Activated T-cell treated with anti-CD3 and anti-CD28 coated beads for 1 hour (primary cell): Measurements from ENCODE around the gene PCDHB12.
"Not testable (repeated sequence)": the region's sequence is repeated elsewhere in the genome, so short reads cannot be mapped to it uniquely, and the experiment has no call there.

Source experiments
- DNase-seq: peaks from one replicate; pipeline ENCODE4 v3.0.0-alpha.2; 2020; ENCODE audit warnings: low read depth

PCDHB12 gene

DNA sequence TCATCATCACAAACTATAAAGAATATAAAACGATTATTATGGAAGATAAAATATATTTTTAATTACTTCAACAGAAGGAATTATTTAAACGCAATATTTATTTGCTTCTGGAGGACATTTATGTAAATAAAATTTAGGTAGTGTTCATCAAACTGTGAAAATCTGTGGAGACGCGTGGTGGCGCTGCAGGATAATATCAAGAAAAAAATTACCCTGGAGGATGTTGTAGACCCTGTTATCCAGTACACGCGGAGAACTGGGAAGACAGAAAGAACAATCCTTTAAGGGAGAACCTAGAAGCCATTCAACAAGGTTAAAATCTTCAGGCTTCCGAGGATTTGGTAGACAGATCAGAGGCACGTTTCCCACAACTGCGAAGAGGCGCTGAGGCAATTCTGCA is at the start of gene PCDHB12:
Gene PCDHB12 (plus strand): TSS at position 242 of the 400 bp plus-strand sequence. CDS start 189 bp downstream, outside the sequence.
- no peak for DNase-seq

DNA sequence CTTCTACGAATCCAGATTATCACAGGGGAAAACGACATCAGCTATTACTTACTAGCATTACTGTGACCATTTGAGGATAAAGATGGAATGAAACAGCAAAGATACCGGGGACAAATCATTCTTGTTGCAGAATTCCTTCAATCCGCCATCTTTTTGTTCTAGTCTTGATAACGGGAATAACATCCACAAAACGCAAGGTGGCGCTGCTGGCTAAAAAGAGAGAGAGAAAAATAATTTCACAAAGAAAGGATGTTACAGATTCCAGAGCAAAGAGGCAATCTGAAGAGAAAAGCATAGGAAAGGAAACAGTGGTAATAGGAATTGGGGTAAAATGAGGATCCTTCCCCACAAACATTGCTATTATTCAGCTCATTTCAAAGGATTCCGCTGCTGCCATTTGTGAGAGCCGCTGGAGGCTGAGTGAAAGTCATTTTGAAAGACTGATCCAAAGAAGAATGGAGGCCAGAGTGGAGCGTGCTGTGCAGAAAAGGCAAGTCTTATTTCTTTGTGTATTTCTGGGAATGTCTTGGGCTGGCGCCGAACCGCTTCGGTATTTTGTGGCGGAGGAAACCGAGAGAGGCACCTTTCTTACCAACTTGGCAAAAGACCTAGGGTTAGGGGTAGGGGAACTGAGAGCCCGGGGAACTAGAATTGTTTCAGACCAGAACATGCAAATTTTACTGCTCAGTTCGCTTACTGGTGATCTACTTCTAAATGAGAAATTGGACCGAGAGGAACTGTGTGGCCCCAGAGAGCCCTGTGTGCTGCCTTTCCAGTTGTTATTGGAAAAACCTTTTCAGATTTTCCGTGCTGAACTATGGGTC is 35.9 kb upstream of the PCDHB12 start, which contains the start of gene PCDHB7:
Gene PCDHB7 (plus strand): TSS at position 264 of the 824 bp plus-strand sequence. CDS start 192 bp downstream, at position 456.
- no peak for DNase-seq

DNA sequence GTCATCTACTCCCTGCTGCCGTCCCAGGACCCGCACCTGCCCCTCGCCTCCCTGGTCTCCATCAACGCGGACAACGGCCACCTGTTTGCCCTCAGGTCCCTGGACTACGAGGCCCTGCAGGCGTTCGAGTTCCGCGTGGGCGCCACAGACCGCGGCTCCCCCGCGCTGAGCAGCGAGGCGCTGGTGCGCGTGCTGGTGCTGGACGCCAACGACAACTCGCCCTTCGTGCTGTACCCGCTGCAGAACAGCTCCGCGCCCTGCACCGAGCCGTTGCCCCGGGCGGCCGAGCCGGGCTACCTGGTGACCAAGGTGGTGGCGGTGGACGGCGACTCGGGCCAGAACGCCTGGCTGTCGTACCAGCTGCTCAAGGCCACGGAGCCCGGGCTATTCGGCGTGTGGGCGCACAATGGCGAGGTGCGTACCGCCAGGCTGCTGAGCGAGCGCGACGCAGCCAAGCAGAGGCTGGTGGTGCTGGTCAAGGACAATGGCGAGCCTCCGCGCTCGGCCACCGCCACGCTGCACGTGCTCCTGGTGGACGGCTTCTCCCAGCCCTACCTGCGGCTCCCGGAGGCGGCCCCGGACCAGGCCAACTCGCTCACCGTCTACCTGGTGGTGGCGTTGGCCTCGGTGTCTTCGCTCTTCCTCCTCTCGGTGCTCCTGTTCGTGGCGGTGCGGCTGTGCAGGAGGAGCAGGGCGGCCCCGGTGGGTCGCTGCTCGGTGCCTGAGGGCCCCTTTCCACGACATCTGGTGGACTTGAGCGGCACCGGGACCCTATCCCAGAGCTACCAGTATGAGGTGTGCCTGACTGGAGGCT is 34.0 kb upstream of the PCDHB12 start:
- not testable (repeated sequence) for DNase-seq

DNA sequence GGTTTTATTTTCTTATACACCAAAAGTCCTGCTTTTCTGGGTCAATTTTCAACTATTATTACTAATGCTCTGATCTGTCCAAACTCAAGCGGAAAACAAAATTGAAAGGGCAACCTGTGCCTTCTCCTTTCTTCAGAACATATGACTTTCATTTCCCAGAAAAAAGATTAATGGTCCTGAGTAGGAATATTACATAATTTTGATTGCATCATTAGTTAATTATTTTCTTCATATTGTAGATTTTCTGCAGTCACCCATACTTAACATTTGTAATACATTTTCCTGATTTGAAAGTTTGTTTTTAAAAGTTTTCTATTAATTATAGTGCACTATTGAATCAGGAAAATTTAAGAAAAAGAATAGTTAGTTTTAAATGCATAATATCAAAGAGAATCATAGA is 32.6 kb upstream of the PCDHB12 start:
- no peak for DNase-seq

DNA sequence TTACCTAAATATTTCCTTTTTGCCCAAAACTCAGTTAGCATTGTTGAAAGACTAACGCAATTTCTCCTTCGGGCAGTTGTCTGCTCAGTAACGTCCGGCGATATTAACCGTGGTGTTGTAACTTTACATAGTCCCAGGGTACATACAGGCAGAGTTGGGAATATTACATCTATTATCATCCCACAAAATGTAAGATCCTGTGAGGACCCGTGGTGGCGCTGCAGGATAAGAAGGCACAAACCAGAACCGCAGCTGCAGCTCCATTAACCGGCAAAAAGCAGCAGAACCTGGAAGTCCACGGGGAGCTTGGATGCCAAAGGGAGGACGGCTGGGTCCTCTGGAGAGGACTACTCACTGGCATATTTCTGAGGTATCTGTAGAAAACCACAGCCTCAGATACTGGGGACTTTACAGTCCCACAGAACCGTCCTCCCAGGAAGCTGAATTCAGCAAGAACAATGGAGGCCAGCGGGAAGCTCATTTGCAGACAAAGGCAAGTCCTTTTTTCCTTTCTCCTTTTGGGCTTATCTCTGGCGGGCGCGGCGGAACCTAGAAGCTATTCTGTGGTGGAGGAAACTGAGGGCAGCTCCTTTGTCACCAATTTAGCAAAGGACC is 30.8 kb upstream of the PCDHB12 start, which contains the start of gene PCDHB8:
Gene PCDHB8 (plus strand): TSS at position 214 of the 615 bp plus-strand sequence. CDS start 245 bp downstream, at position 459.
- DNase-seq, result not testable (repeated sequence)

DNA sequence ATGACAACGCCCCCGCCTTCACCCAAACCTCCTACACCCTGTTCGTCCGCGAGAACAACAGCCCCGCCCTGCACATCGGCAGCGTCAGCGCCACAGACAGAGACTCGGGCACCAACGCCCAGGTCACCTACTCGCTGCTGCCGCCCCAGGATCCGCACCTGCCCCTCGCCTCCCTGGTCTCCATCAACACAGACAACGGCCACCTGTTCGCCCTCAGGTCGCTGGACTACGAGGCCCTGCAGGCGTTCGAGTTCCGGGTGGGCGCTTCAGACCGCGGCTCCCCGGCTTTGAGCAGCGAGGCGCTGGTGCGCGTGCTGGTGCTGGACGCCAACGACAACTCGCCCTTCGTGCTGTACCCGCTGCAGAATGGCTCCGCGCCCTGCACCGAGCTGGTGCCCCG is 29.1 kb upstream of the PCDHB12 start:
- not testable (repeated sequence) for DNase-seq

DNA sequence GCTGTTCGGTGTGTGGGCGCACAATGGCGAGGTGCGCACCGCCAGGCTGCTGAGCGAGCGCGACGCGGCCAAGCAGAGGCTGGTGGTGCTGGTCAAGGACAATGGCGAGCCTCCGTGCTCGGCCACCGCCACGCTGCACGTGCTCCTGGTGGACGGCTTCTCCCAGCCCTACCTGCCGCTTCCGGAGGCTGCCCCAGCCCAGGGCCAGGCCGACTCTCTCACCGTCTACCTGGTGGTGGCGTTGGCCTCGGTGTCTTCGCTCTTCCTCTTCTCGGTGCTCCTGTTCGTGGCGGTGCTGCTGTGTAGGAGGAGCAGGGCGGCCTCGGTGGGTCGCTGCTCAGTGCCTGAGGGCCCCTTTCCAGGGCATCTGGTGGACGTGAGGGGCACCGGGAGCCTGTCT is 28.6 kb upstream of the PCDHB12 start:
- not testable (repeated sequence) for DNase-seq

DNA sequence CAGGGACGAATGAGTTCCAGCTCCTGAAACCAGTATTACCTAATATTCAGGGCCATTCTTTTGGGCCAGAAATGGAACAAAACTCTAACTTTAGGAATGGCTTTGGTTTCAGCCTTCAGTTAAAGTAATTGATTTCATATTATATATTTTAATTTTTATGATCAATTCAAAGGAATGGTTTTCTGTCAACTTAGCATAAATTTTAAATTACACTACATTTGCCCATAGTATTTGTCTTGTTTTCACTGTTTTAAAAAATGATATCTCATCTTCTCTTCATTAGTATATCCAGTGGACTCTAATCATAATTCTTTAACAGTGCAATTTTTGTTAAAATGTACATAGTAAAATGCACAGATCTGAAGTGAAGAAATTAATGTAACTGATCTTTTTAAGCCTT is 28.2 kb upstream of the PCDHB12 start:
- no peak for DNase-seq

DNA sequence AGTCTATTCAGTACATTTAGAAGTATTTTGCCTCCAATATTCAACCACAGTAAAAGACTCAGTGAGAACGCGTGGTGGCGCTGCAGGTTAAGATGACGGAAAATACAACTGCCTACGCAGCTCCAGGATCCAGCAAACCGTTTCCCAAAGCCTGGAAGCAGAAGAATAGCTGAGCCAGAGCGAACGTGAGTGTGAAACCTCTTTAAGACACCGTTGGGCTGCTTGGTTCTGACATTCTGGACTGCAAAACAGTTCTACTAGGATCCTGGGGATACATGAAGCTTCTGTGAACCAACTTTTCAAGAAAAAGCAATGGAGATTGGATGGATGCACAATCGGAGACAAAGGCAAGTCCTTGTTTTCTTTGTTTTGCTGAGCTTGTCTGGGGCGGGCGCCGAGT is 26.3 kb upstream of the PCDHB12 start, which contains the start of gene PCDHB16:
Gene PCDHB16 (plus strand): TSS at position 140 of the 400 bp plus-strand sequence. CDS start 173 bp downstream, at position 313.
- DNase-seq, result no peak

DNA sequence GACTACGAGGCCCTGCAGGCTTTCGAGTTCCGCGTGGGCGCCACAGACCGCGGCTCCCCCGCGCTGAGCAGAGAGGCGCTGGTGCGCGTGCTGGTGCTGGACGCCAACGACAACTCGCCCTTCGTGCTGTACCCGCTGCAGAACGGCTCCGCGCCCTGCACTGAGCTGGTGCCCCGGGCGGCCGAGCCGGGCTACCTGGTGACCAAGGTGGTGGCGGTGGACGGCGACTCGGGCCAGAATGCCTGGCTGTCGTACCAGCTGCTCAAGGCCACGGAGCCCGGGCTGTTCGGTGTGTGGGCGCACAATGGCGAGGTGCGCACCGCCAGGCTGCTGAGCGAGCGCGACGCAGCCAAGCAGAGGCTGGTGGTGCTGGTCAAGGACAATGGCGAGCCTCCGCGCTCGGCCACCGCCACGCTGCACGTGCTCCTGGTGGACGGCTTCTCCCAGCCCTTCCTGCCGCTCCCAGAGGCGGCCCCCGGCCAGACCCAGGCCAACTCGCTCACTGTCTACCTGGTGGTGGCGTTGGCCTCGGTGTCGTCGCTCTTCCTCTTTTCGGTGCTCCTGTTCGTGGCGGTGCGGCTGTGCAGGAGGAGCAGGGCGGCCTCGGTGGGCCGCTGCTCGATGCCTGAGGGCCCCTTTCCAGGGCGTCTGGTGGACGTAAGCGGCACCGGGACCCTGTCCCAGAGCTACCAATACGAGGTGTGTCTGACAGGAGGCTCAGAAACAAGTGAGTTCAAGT is 24.2 kb upstream of the PCDHB12 start:
- DNase-seq, result not testable (repeated sequence)

DNA sequence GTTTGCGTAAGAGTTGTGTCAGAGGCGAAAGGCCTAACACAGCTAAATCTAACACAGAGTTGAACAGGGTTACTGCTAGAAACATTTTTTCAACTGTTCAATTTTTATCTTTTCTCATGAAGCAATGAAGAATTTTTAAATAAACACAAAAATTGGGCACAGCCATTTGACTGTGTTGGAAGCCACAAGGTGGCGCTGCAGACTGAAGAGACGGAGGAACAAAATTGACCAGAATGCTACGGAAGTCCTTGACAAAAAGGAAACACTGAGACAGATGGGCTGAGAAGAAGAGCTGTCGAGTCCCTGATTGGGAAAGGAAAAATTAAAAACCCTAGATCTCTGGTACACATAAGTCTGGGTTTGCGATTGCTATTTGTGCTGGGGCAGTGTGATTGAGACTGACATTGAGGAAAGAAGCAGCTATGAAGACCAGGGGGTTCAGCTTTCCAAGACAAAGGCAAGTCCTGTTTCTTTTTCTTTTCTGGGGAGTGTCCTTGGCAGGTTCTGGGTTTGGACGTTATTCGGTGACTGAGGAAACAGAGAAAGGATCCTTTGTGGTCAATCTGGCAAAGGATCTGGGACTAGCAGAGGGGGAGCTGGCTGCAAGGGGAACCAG is 21.5 kb upstream of the PCDHB12 start, which contains the start of gene PCDHB9:
Gene PCDHB9 (plus strand): TSS at position 265 of the 616 bp plus-strand sequence. CDS start 158 bp downstream, at position 423.
- DNase-seq, result no peak

DNA sequence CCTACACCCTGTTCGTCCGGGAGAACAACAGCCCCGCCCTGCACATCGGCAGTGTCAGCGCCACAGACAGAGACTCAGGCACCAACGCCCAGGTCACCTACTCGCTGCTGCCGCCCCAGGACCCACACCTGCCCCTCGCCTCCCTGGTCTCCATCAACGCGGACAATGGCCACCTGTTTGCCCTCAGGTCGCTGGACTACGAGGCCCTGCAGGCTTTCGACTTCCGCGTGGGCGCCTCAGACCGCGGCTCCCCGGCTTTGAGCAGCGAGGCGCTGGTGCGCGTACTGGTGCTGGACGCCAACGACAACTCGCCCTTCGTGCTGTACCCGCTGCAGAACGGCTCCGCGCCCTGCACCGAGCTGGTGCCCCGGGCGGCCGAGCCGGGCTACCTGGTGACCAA is 19.8 kb upstream of the PCDHB12 start:
- DNase-seq, result not testable (repeated sequence)

DNA sequence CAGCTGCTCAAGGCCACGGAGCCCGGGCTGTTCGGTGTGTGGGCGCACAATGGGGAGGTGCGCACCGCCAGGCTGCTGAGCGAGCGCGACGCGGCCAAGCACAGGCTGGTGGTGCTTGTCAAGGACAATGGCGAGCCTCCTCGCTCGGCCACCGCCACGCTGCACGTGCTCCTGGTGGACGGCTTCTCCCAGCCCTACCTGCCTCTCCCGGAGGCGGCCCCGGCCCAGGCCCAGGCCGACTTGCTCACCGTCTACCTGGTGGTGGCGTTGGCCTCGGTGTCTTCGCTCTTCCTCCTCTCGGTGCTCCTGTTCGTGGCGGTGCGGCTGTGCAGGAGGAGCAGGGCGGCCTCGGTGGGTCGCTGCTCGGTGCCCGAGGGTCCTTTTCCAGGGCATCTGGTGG is 19.4 kb upstream of the PCDHB12 start:
- DNase-seq, result not testable (repeated sequence)

DNA sequence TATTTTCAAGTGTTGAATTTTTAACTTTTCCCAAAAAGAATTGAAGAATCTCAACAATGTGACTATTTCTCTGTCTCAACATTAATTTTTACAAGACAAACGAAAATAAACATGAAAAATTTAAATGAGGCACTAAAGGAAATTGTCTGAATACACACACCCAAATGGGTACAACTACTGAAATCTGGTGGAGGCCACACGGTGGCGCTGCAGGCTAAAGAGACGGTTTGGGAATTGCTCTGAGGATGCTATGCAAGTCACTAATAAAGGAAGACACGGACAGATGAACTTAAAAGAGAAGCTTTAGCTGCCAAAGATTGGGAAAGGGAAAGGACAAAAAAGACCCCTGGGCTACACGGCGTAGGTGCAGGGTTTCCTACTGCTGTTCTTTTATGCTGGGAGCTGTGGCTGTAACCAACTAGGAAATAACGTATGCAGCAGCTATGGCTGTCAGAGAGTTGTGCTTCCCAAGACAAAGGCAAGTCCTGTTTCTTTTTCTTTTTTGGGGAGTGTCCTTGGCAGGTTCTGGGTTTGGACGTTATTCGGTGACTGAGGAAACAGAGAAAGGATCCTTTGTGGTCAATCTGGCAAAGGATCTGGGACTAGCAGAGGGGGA is 16.3 kb upstream of the PCDHB12 start, which contains the start of gene PCDHB10:
Gene PCDHB10 (plus strand): TSS at position 244 of the 616 bp plus-strand sequence. CDS start 200 bp downstream, at position 444.
- no peak for DNase-seq

DNA sequence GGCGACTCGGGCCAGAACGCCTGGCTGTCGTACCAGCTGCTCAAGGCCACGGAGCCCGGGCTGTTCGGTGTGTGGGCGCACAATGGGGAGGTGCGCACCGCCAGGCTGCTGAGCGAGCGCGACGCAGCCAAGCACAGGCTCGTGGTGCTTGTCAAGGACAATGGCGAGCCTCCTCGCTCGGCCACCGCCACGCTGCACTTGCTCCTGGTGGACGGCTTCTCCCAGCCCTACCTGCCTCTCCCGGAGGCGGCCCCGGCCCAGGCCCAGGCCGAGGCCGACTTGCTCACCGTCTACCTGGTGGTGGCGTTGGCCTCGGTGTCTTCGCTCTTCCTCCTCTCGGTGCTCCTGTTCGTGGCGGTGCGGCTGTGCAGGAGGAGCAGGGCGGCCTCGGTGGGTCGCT is 14.2 kb upstream of the PCDHB12 start:
- not testable (repeated sequence) for DNase-seq

DNA sequence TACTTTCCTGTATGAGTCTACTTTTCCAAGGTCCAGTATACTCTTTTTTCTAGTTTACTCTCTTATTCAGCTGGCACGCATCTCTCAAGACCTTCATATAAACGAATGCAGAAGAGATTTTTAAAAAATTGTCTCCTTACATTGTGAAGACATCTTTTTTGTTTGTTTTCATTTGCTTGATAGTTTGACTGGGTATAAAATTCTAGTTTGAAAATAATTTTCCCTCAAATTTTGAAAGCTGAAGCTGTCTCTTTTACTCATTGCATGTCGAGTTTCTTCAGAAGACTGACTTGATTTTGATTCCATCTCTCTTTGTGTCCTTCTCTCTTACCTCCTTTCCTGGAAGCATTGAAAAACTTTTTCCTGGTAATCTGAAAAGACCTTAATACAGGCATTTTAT is 12.2 kb upstream of the PCDHB12 start:
- no peak for DNase-seq

DNA sequence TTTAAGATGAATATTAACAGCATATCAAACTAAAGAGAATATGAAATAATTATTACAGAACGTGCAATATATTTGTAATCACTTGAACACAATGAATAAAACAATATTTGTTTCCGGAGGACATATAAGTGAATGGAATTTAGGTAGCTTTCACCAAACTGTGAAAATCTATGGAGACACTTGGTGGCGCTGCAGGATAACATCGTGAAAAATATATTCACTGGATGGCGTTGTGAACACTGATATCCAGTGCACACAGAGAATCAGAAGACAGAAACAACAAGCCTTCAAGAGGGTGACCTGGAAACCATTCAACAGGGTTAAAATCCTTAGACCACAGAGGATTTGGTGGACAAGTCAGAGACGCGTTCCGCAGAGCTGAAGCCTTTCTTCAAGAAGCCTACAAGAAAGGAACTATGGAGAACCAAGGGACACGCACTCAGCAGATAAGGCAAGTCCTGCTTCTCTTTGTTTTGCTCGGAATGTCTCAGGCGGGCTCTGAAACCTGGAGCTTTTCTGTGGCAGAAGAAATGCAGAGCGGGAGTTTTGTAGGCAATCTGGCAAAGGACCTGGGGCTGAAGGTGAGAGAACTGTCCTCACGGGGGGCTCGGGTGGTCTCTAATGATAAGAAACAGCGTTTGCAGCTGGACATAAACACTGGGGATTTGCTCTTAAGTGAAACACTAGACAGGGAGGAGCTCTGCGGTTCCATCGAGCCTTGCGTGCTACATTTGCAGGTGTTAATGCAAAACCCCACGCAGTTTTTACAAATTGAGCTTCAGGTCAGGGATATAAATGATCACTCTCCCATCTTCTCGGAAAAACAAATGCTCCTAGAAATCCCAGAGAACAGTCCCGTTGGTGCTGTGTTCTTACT is 8.9 kb upstream of the PCDHB12 start, which contains the start of gene PCDHB11:
Gene PCDHB11 (plus strand): TSS at position 269 of the 877 bp plus-strand sequence. CDS start 148 bp downstream, at position 417.
- no peak for DNase-seq

DNA sequence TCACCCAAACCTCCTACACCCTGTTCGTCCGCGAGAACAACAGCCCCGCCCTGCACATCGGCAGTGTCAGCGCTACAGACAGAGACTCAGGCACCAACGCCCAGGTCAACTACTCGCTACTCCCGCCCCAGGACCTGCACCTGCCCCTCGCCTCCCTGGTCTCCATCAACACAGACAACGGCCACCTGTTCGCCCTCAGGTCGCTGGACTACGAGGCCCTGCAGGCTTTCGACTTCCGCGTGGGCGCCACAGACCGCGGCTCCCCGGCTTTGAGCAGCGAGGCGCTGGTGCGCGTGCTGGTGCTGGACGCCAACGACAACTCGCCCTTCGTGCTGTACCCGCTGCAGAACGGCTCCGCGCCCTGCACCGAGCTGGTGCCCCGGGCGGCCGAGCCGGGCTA is 7.4 kb upstream of the PCDHB12 start:
- DNase-seq, result not testable (repeated sequence)

DNA sequence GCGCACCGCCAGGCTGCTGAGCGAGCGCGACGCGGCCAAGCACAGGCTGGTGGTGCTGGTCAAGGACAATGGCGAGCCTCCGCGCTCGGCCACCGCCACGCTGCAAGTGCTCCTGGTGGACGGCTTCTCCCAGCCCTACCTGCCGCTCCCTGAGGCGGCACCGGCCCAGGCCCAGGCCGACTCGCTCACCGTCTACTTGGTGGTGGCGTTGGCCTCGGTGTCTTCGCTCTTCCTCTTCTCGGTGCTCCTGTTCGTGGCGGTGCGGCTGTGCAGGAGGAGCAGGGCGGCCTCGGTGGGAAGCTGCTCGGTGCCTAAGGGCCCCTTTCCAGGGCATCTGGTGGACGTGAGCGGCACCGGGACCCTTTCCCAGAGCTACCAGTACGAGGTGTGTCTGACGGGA is 6.9 kb upstream of the PCDHB12 start:
- DNase-seq, result not testable (repeated sequence)
